ENCODE results near the gene BLID.

Gene BLID

GRCh38 chr11:122101625-122102291, 14.3 kb downstream of the BLID start:
- TF ChIP-seq CTBP1 (IDR thresholded peaks at IDR 0.05; ENCODE audit: borderline replicate concordance) (no peak), FOXA1 (IDR thresholded peaks at IDR 0.05) (no peak), SP1 (IDR thresholded peaks at IDR 0.05) (no peak), L3MBTL2 (conservative IDR thresholded peaks at IDR 0.05) (no peak), HDGF (IDR thresholded peaks at IDR 0.05; ENCODE audit: borderline replicate concordance) (no peak), NFRKB (IDR thresholded peaks at IDR 0.05) (no peak), ARNT (IDR thresholded peaks at IDR 0.05) (no peak)
- ChIA-PET POLR2A (no interaction called here), CTCF (interaction anchor here (0.6 to 2.1 kb wide), 4 partner anchors 122 to 447 kb away, joined by 3 to 7 read pairs (median 3); no protein-coding TSS in a partner anchor)
- peak; percentile 35 for DNase-seq (ENCODE audit: extremely low spot score)

GRCh38 chr11:122100756-122101080, 15.3 kb downstream of the BLID start:
- TF ChIP-seq SP1 (IDR thresholded peaks at IDR 0.05) (no peak), L3MBTL2 (conservative IDR thresholded peaks at IDR 0.05) (no peak), CTBP1 (IDR thresholded peaks at IDR 0.05; ENCODE audit: borderline replicate concordance) (no peak), ZNF384 (IDR thresholded peaks at IDR 0.05) (no peak), ELF4 (IDR thresholded peaks at IDR 0.05) (no peak), SUZ12 (IDR thresholded peaks at IDR 0.05) (no peak), TARDBP (IDR thresholded peaks at IDR 0.05) (no peak), FOXA1 (IDR thresholded peaks at IDR 0.05) (no peak), HDGF (IDR thresholded peaks at IDR 0.05; ENCODE audit: borderline replicate concordance) (no peak), PKNOX1 (IDR thresholded peaks at IDR 0.05) (no peak), BHLHE40 (IDR thresholded peaks at IDR 0.05; ENCODE audit: borderline replicate concordance) (no peak), LEF1 (IDR thresholded peaks at IDR 0.05; ENCODE audit: borderline replicate concordance) (no peak), ARNT (IDR thresholded peaks at IDR 0.05) (no peak), NFRKB (IDR thresholded peaks at IDR 0.05) (no peak), FOXK2 (IDR thresholded peaks at IDR 0.05) (no peak)
- DNase-seq (ENCODE audit: extremely low spot score) = no peak
- CTCF ChIA-PET = interaction anchor here (2.1 kb wide), 1 partner anchor 446 kb away, joined by 7 read pairs; no protein-coding TSS in a partner anchor
- POLR2A ChIA-PET = no interaction called here

GRCh38 chr11:122100037-122100755, 15.8 kb downstream of the BLID start:
- TF ChIP-seq LEF1 (IDR thresholded peaks at IDR 0.05; ENCODE audit: borderline replicate concordance) (no peak), FOXK2 (IDR thresholded peaks at IDR 0.05) (no peak), ZNF384 (IDR thresholded peaks at IDR 0.05) (no peak), HDGF (IDR thresholded peaks at IDR 0.05; ENCODE audit: borderline replicate concordance) (no peak), NFRKB (IDR thresholded peaks at IDR 0.05) (no peak), ARNT (IDR thresholded peaks at IDR 0.05) (no peak), CTBP1 (IDR thresholded peaks at IDR 0.05; ENCODE audit: borderline replicate concordance) (no peak), ELF4 (IDR thresholded peaks at IDR 0.05) (no peak), L3MBTL2 (conservative IDR thresholded peaks at IDR 0.05) (no peak), FOXA1 (IDR thresholded peaks at IDR 0.05) (no peak), SP1 (IDR thresholded peaks at IDR 0.05) (no peak), PKNOX1 (IDR thresholded peaks at IDR 0.05) (no peak), SUZ12 (IDR thresholded peaks at IDR 0.05) (no peak), FOXM1 (IDR thresholded peaks at IDR 0.05; ENCODE audit: borderline replicate concordance) (no peak)
- CTCF ChIA-PET = interaction anchor here (2.1 kb wide), 1 partner anchor 445 kb away, joined by 7 read pairs; no protein-coding TSS in a partner anchor
- POLR2A ChIA-PET = no interaction called here
- no peak for DNase-seq (ENCODE audit: extremely low spot score)

- DNase-seq (ENCODE audit: extremely low spot score) = no peak
- POLR2A ChIA-PET = no interaction called here
- CTCF ChIA-PET = interaction anchor here (2.1 kb wide), 1 partner anchor 444 kb away, joined by 7 read pairs; no protein-coding TSS in a partner anchor
- no peak for TF ChIP-seq HDGF (IDR thresholded peaks at IDR 0.05; ENCODE audit: borderline replicate concordance)
Observed at GRCh38 chr11:122099374-122100036, 16.5 kb downstream of the BLID start.

- POLR2A ChIA-PET = no interaction called here
- DNase-seq (ENCODE audit: extremely low spot score) = no peak
- no peak for TF ChIP-seq FOXK2 (IDR thresholded peaks at IDR 0.05)
- TF ChIP-seq SUZ12 (IDR thresholded peaks at IDR 0.05) = no peak
- no peak for TF ChIP-seq FOXM1 (IDR thresholded peaks at IDR 0.05; ENCODE audit: borderline replicate concordance)
- TF ChIP-seq SP1 (IDR thresholded peaks at IDR 0.05) = no peak
- no peak for TF ChIP-seq ELF4 (IDR thresholded peaks at IDR 0.05)
- TF ChIP-seq NFRKB (IDR thresholded peaks at IDR 0.05) = no peak
- CTCF ChIA-PET = no interaction called here
Observed at GRCh38 chr11:122098261-122098980, 17.6 kb downstream of the BLID start.

- TF ChIP-seq PKNOX1 (IDR thresholded peaks at IDR 0.05) (no peak), FOXA1 (IDR thresholded peaks at IDR 0.05) (no peak), ARNT (IDR thresholded peaks at IDR 0.05) (no peak), ELF4 (IDR thresholded peaks at IDR 0.05) (no peak), FOXM1 (IDR thresholded peaks at IDR 0.05; ENCODE audit: borderline replicate concordance) (no peak), FOXK2 (IDR thresholded peaks at IDR 0.05) (no peak), LEF1 (IDR thresholded peaks at IDR 0.05; ENCODE audit: borderline replicate concordance) (no peak), BHLHE40 (IDR thresholded peaks at IDR 0.05; ENCODE audit: borderline replicate concordance) (no peak), ZNF384 (IDR thresholded peaks at IDR 0.05) (no peak), L3MBTL2 (conservative IDR thresholded peaks at IDR 0.05) (no peak)
- CTCF ChIA-PET = interaction anchor here (0.7 kb wide), 2 partner anchors 11 to 229 kb away, joined by 3 to 5 read pairs; no protein-coding TSS in a partner anchor
- DNase-seq (ENCODE audit: extremely low spot score) = no peak
- POLR2A ChIA-PET = no interaction called here
Observed at GRCh38 chr11:122097419-122098001, 18.5 kb downstream of the BLID start.
